Measurements from ENCODE around the gene NEFH.
A peak's percentile ranks its signal among the peaks of the same experiment; 100 is the strongest.

NEFH gene

DNA sequence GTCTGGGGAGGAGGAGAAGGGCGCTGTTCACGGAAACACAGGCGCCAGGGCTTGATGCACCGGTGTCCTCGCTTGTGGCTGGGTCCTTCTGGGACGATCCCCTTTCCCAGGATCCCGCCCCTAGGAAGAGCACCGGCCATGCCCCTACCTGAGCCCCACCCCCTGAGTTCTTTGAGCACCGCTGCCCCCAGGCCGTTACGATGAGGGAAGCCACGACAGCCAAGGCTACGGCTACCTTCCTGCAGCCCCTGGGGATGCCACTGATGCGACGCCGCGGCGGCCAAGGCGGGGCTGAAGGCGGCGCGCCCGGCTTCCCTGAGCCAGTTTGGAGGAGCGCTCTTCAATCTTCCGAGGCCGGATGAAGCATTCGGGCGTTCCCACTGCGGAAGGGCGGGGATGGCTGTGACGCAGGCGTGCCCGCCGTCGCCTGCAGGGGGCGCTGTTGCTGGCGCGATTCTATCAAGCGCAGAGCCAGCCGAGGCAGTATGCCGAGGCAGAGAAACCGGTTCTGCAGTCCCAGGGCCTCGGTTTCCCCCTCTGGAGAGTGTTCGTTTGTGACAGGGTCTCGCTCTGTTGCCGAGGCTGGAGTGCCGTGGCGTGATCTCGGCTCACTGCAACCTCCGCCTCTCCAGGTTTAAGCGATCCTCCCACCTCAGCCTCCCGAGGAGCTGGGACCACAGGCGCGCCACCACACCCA, 9.7 kb upstream of the NEFH start:
- Histone ChIP-seq H3K23ac (ENCODE audit: low read depth, low read length, poor library complexity) (peak overlapping the region; percentile 91), H3K79me1 (ENCODE audit: low read depth, low read length) (no peaks in the 10 kb centered on the region), H3K27ac (replicated peaks; ENCODE audit: low read length) (no peak overlapping the region), H2BK15ac (ENCODE audit: low read length) (no peak overlapping the region), H2BK12ac (ENCODE audit: low read length) (no peak overlapping the region), H2AK5ac (ENCODE audit: low read depth, low read length) (no peak overlapping the region), H3K4me1 (ENCODE audit: control insufficient read depth in 2 of 2, insufficient read depth in 1 of 2, low read depth in 1 of 2, low read length in 2 of 2) (peaks cover 3% of the 10 kb centered on the region in 2 donors), H4K91ac (ENCODE audit: low read depth, low read length, poor library complexity) (no peak overlapping the region), H3K4ac (ENCODE audit: low read length) (no peak overlapping the region), H2BK120ac (ENCODE audit: low read depth, low read length) (no peak overlapping the region), H3K14ac (ENCODE audit: low read length) (no peak overlapping the region), H3K27me3 (ENCODE audit: control insufficient read depth in 3 of 3, insufficient read depth in 3 of 3, low read depth in 1 of 3, low read length in 3 of 3) (peaks cover 0 to 24% (median 12%) of the 10 kb centered on the region in 3 experiments), H2AFZ (ENCODE audit: low read length) (peak overlapping the region; percentile 88), H3K4me2 (ENCODE audit: insufficient read depth, low read length, poor library complexity, severe bottlenecking) (peak overlapping the region; percentile 99), H3K18ac (ENCODE audit: low read length) (peak overlapping the region; percentile 78), H3K4me3 (ENCODE audit: low read length in 2 of 2) (peak overlapping the region; percentile 25 to 77), H3K36me3 (replicated peaks in 1 of 2; ENCODE audit: control insufficient read depth in 2 of 2, insufficient read depth in 2 of 2, low read length in 2 of 2) (no peaks in the 10 kb centered on the region), H4K8ac (ENCODE audit: low read depth, low read length) (no peak overlapping the region), H3K9ac (ENCODE audit: low read depth, low read length, poor library complexity) (no peak overlapping the region), H3K9me3 (replicated peaks in 1 of 2; ENCODE audit: control insufficient read depth in 2 of 2, insufficient read depth in 1 of 2, low read depth in 1 of 2, low read length in 2 of 2) (no peaks in the 10 kb centered on the region), H2BK5ac (ENCODE audit: low read length) (no peak overlapping the region)
- no CpG with 5 or more reads among the region's 54 CpGs for WGBS, 2 donors (ENCODE audit: extremely low coverage in 2 of 2, insufficient read length in 2 of 2, insufficient replicate concordance in 1 of 2)
- DNase-seq (ENCODE audit: low spot score), result peak; percentile 84

DNA sequence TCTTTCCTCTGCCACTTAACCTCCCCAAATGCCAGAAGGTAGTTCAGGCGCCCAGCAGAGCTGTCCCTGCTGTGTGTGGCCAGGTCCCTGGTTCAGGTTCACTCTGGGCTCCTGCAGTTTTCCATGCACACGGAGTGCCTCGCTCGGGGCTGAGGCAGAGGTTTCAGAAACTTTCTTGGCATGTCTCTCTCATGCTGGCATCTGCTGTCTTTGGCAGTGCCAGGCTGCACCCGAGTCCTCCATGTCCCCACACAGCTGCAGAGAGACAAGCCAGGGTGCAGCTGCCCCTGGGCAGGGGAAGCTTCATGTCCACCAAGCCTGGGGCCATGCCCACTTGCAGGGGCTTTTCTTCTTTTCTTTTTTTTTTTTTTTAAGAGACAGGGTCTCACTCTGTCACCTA, 7.0 kb upstream of the NEFH start:
- Histone ChIP-seq H3K79me1 (ENCODE audit: low read depth, low read length) (no peaks in the 10 kb centered on the region), H3K4me1 (ENCODE audit: control insufficient read depth in 2 of 2, insufficient read depth in 1 of 2, low read depth in 1 of 2, low read length in 2 of 2) (peaks cover 6 to 7% of the 10 kb centered on the region in 2 donors), H2AK5ac (ENCODE audit: low read depth, low read length) (no peak overlapping the region), H4K91ac (ENCODE audit: low read depth, low read length, poor library complexity) (no peak overlapping the region), H3K4ac (ENCODE audit: low read length) (no peak overlapping the region), H2AFZ (ENCODE audit: low read length) (no peak overlapping the region), H4K8ac (ENCODE audit: low read depth, low read length) (no peak overlapping the region), H3K9me3 (replicated peaks in 1 of 2; ENCODE audit: control insufficient read depth in 2 of 2, insufficient read depth in 1 of 2, low read depth in 1 of 2, low read length in 2 of 2) (no peaks in the 10 kb centered on the region), H3K27me3 (ENCODE audit: control insufficient read depth in 3 of 3, insufficient read depth in 3 of 3, low read depth in 1 of 3, low read length in 3 of 3) (peaks cover 0 to 46% (median 12%) of the 10 kb centered on the region in 3 experiments), H3K18ac (ENCODE audit: low read length) (no peak overlapping the region), H2BK12ac (ENCODE audit: low read length) (no peak overlapping the region), H3K9ac (ENCODE audit: low read depth, low read length, poor library complexity) (no peak overlapping the region), H2BK15ac (ENCODE audit: low read length) (no peak overlapping the region), H2BK5ac (ENCODE audit: low read length) (no peak overlapping the region), H3K14ac (ENCODE audit: low read length) (no peak overlapping the region), H2BK120ac (ENCODE audit: low read depth, low read length) (no peak overlapping the region), H3K27ac (replicated peaks; ENCODE audit: low read length) (no peak overlapping the region), H3K36me3 (replicated peaks in 1 of 2; ENCODE audit: control insufficient read depth in 2 of 2, insufficient read depth in 2 of 2, low read length in 2 of 2) (no peaks in the 10 kb centered on the region), H3K23ac (ENCODE audit: low read depth, low read length, poor library complexity) (no peak overlapping the region), H3K4me3 (ENCODE audit: low read length in 2 of 2) (no peak overlapping the region), H3K4me2 (ENCODE audit: insufficient read depth, low read length, poor library complexity, severe bottlenecking) (no peak overlapping the region)
- no peak for DNase-seq (ENCODE audit: low spot score)
- no CpG with 5 or more reads among the region's 5 CpGs for WGBS, 2 donors (ENCODE audit: extremely low coverage in 2 of 2, insufficient read length in 2 of 2, insufficient replicate concordance in 1 of 2)

DNA sequence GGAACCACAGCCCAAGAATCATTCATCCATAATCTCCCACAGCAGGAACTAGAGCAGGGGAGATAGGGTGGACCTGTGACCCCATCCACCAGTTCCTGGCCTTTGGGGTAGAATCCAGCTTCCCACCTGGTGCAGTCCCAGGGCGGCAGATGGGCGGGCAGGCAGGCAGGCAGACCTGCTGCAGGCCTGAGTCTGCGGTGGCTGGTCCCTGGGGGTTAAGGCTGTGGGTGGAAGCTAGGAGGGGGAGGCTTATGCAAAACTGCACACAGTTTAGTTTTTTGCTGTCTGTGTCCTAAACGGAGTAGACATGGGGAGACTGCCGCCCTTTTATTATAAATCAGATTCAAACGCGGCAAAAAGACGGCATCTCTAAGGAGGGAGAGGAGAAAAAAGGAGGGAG, 4.5 kb upstream of the NEFH start:
- no peak overlapping the region for H2BK5ac ChIP-seq (ENCODE audit: low read length)
- no peaks in the 10 kb centered on the region for H3K36me3 ChIP-seq (replicated peaks in 1 of 2; ENCODE audit: control insufficient read depth in 2 of 2, insufficient read depth in 2 of 2, low read length in 2 of 2)
- peaks cover 9 to 13% of the 10 kb centered on the region in 2 donors for H3K4me1 ChIP-seq (ENCODE audit: control insufficient read depth in 2 of 2, insufficient read depth in 1 of 2, low read depth in 1 of 2, low read length in 2 of 2)
- no peak overlapping the region for H3K14ac ChIP-seq (ENCODE audit: low read length)
- no peak overlapping the region for H3K18ac ChIP-seq (ENCODE audit: low read length)
- no peak overlapping the region for H2BK120ac ChIP-seq (ENCODE audit: low read depth, low read length)
- no peak overlapping the region for H2BK12ac ChIP-seq (ENCODE audit: low read length)
- no peak overlapping the region for H2AFZ ChIP-seq (ENCODE audit: low read length)
- H3K23ac ChIP-seq (ENCODE audit: low read depth, low read length, poor library complexity), result no peak overlapping the region
- H3K79me1 ChIP-seq (ENCODE audit: low read depth, low read length), result no peaks in the 10 kb centered on the region
- H3K27me3 ChIP-seq (ENCODE audit: control insufficient read depth in 3 of 3, insufficient read depth in 3 of 3, low read depth in 1 of 3, low read length in 3 of 3), result peaks cover 15 to 58% (median 23%) of the 10 kb centered on the region in 3 experiments
- no peak overlapping the region for H3K27ac ChIP-seq (replicated peaks; ENCODE audit: low read length)
- H3K4me3 ChIP-seq (ENCODE audit: low read length in 2 of 2), result no peak overlapping the region
- no CpG with 5 or more reads among the region's 8 CpGs for WGBS, 2 donors (ENCODE audit: extremely low coverage in 2 of 2, insufficient read length in 2 of 2, insufficient replicate concordance in 1 of 2)
- H3K9ac ChIP-seq (ENCODE audit: low read depth, low read length, poor library complexity), result no peak overlapping the region
- DNase-seq (ENCODE audit: low spot score), result no peak
- no peak overlapping the region for H2BK15ac ChIP-seq (ENCODE audit: low read length)
- H4K91ac ChIP-seq (ENCODE audit: low read depth, low read length, poor library complexity), result no peak overlapping the region
- H3K9me3 ChIP-seq (replicated peaks in 1 of 2; ENCODE audit: control insufficient read depth in 2 of 2, insufficient read depth in 1 of 2, low read depth in 1 of 2, low read length in 2 of 2), result peaks cover 0 to 4% of the 10 kb centered on the region in 2 donors
- H4K8ac ChIP-seq (ENCODE audit: low read depth, low read length), result no peak overlapping the region
- H3K4me2 ChIP-seq (ENCODE audit: insufficient read depth, low read length, poor library complexity, severe bottlenecking), result no peak overlapping the region
- H3K4ac ChIP-seq (ENCODE audit: low read length), result no peak overlapping the region
- H2AK5ac ChIP-seq (ENCODE audit: low read depth, low read length), result no peak overlapping the region

DNA sequence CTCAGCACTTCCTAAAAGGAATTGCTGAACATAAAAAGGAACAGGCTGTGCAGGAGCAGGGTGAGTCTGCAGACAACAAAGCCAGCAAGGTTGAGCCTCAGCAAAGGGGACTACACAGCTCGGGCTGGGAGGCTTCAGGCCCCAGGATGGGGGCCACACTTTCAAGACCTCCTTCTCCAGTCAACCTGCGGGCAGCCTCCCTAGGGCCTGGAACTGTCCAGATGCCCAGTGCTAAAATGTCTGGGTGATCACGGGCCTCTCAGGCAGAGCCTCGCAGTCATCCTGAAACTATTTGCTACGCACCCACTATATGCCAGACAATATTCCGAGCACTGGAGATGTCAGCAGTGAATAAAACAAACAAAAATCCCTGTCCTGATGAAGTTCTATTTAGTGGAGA, 3.9 kb upstream of the NEFH start:
- Histone ChIP-seq H2BK120ac (ENCODE audit: low read depth, low read length) (no peak overlapping the region), H2BK15ac (ENCODE audit: low read length) (no peak overlapping the region), H3K79me1 (ENCODE audit: low read depth, low read length) (no peaks in the 10 kb centered on the region), H3K27ac (replicated peaks; ENCODE audit: low read length) (no peak overlapping the region), H3K4me3 (ENCODE audit: low read length in 2 of 2) (no peak overlapping the region), H3K4ac (ENCODE audit: low read length) (no peak overlapping the region), H3K27me3 (ENCODE audit: control insufficient read depth in 3 of 3, insufficient read depth in 3 of 3, low read depth in 1 of 3, low read length in 3 of 3) (peaks cover 20 to 62% (median 28%) of the 10 kb centered on the region in 3 experiments), H3K4me2 (ENCODE audit: insufficient read depth, low read length, poor library complexity, severe bottlenecking) (no peak overlapping the region), H3K18ac (ENCODE audit: low read length) (no peak overlapping the region), H3K4me1 (ENCODE audit: control insufficient read depth in 2 of 2, insufficient read depth in 1 of 2, low read depth in 1 of 2, low read length in 2 of 2) (peaks cover 9 to 13% of the 10 kb centered on the region in 2 donors), H3K14ac (ENCODE audit: low read length) (no peak overlapping the region), H3K23ac (ENCODE audit: low read depth, low read length, poor library complexity) (no peak overlapping the region), H2BK5ac (ENCODE audit: low read length) (no peak overlapping the region), H4K91ac (ENCODE audit: low read depth, low read length, poor library complexity) (no peak overlapping the region), H2BK12ac (ENCODE audit: low read length) (no peak overlapping the region), H3K9ac (ENCODE audit: low read depth, low read length, poor library complexity) (no peak overlapping the region), H2AK5ac (ENCODE audit: low read depth, low read length) (no peak overlapping the region), H4K8ac (ENCODE audit: low read depth, low read length) (no peak overlapping the region), H3K9me3 (replicated peaks in 1 of 2; ENCODE audit: control insufficient read depth in 2 of 2, insufficient read depth in 1 of 2, low read depth in 1 of 2, low read length in 2 of 2) (peaks cover 0 to 9% of the 10 kb centered on the region in 2 donors), H2AFZ (ENCODE audit: low read length) (no peak overlapping the region), H3K36me3 (replicated peaks in 1 of 2; ENCODE audit: control insufficient read depth in 2 of 2, insufficient read depth in 2 of 2, low read length in 2 of 2) (no peaks in the 10 kb centered on the region)
- DNase-seq (ENCODE audit: low spot score), result no peak
- no CpG with 5 or more reads among the region's 6 CpGs for WGBS, 2 donors (ENCODE audit: extremely low coverage in 2 of 2, insufficient read length in 2 of 2, insufficient replicate concordance in 1 of 2)
